Measurements from ENCODE around the gene CADM1.

Gene CADM1

GRCh38 chr11:115198321-115198741 lies 305.9 kb downstream of the CADM1 start:
- DNase-seq = no peak

- no peak for DNase-seq
These were observed 306.8 kb downstream of the CADM1 start for GRCh38 chr11:115197433-115197832.

- DNase-seq = no peak
These were observed 307.2 kb downstream of the CADM1 start for GRCh38 chr11:115197031-115197430.

- no peak for DNase-seq
These were observed 309.5 kb downstream of the CADM1 start for GRCh38 chr11:115194802-115195110.

GRCh38 chr11:115193914-115194801 lies 310.1 kb downstream of the CADM1 start:
- DNase-seq = no peak

- DNase-seq = no peak
These were observed 312.5 kb downstream of the CADM1 start for GRCh38 chr11:115191761-115192160.

- DNase-seq = no peak
These were observed 314.0 kb downstream of the CADM1 start for GRCh38 chr11:115190196-115190595.

- DNase-seq = no peak
These were observed 315.3 kb downstream of the CADM1 start for GRCh38 chr11:115188898-115189278.

- DNase-seq = no peak
These were observed 315.9 kb downstream of the CADM1 start for GRCh38 chr11:115188188-115188897.

GRCh38 chr11:115185931-115186330 lies 318.3 kb downstream of the CADM1 start:
- no peak for DNase-seq

GRCh38 chr11:115185507-115185906 lies 318.7 kb downstream of the CADM1 start:
- no peak for DNase-seq

GRCh38 chr11:115184901-115185300 lies 319.3 kb downstream of the CADM1 start:
- DNase-seq = no peak

- DNase-seq = no peak
These were observed 320.4 kb downstream of the CADM1 start for GRCh38 chr11:115183830-115184229.

GRCh38 chr11:115183136-115183535 lies 321.1 kb downstream of the CADM1 start:
- DNase-seq = no peak

- no peak for DNase-seq
These were observed 321.8 kb downstream of the CADM1 start for GRCh38 chr11:115182282-115182955.

GRCh38 chr11:115181538-115181937 lies 322.7 kb downstream of the CADM1 start:
- DNase-seq = no peak

- no peak for DNase-seq
These were observed 323.9 kb downstream of the CADM1 start for GRCh38 chr11:115180272-115180671.

GRCh38 chr11:115179636-115180035 lies 324.6 kb downstream of the CADM1 start:
- no peak for DNase-seq

GRCh38 chr11:115178705-115179104 lies 325.5 kb downstream of the CADM1 start:
- DNase-seq = no peak

- no peak for DNase-seq
These were observed 331.1 kb downstream of the CADM1 start for GRCh38 chr11:115173136-115173535.

- no peak for DNase-seq
These were observed 333.9 kb downstream of the CADM1 start for GRCh38 chr11:115170133-115170815.

GRCh38 chr11:115169251-115169650 lies 335.0 kb downstream of the CADM1 start:
- no peak for DNase-seq

GRCh38 chr11:115168686-115169085 lies 335.5 kb downstream of the CADM1 start:
- DNase-seq = no peak

Measured in activated gamma-delta T cell (primary cell).